Measurements from ENCODE around the gene RASSF5.
A peak's percentile ranks its signal among the peaks of the same experiment; 100 is the strongest.

RASSF5 gene

DNA sequence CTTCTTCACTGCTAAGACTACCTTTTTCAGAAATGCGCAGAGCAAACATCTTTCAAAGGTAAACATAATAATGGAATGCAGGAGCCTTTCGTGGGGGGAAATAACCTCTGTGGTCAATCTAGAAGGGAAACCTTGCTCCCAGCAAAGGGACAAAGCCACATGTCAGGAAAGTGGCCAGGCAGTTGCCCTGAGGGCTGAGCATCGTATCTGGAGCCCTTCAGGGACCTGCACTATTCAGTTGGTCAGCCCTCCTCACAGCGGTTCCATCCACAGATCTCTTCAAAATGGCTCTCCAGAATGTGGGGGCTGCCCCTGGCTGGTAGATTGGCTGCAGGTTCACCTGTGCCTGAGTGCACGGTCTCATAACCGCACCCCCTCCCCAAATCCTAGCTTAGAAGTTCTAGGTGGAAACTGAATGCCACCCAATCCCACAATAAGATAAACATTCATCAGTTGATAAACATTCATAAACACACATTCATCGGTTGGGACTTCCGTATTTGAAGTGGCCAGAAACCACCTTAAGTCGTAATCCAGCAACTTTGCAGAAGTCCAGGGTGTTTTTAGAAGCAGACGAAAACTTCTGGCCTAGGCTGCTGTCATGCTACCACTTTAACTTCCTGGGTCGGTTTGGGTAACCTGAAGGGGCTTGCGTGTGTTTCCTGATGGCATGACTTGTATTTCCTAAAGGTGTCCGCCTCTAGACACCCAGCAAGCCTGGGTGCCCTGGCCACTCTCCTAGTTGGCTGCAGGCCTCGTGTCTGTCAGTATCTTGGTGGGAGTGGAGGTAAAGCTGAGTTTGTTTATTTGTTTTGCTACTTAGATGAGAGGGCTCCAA lies 50.5 kb downstream of the RASSF5 start:
- FAIRE-seq (peak; percentile 35), DNase-seq (ENCODE audit: insufficient read length, low spot score) (no peak)
- TF ChIP-seq SPI1 (IDR thresholded peaks at IDR 0.05; ENCODE audit: low read depth, low read length) = peak; percentile 79
- no peak for TF ChIP-seq TAF1 (IDR thresholded peaks at IDR 0.05; ENCODE audit: low read depth, low read length)

DNA sequence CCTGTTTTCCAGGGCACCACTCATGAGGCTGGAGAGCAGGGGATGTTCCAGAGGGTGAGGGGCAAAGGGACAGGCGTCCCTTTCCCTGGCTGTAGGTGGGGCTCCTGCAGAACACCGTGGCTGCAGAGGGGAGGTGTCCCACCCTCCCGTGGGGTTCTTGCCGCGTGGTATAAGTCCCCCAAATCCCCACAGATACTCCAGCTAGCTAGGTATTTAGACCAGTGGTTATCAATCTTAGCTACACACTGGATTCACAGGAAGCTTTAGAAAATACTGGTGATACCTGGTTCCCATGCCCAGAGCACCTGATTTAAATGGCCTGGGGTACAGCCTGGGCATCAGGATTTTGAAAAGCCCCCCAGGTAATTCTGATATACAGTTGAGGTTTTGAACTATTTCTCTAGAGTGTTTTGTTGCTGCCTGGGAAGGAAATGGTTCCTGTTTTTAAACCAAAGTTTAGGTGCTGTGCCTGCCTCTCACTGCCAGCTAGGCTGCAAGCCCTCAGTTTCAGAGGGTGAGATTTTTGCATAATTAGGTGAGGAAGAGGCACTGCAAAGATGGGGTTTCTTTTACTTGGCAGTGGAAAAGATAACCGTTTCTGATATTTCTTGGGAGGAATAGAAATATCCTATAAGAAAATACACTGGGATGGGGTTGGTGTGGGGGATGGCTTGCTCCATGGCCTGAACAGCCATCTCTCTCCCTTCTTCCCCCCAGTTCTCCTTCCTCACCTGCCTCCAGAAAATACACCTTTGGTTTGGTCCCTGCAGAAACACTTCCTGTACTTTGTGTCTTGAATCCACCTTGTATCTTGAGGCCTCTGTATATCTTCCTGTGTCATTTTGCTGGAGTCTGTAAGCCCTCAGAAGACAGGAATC lies 51.7 kb downstream of the RASSF5 start:
- DNase-seq (ENCODE audit: insufficient read length, low spot score) (no peak), FAIRE-seq (peak; percentile 48)
- TF ChIP-seq POU2F2 (IDR thresholded peaks at IDR 0.05; ENCODE audit: low read depth, low read length) = no peak
- no peak for TF ChIP-seq TAF1 (IDR thresholded peaks at IDR 0.05; ENCODE audit: low read depth, low read length)
- no peak for TF ChIP-seq PAX5 (IDR thresholded peaks at IDR 0.05; ENCODE audit: insufficient read depth, low read length, severe bottlenecking)
- TF ChIP-seq POLR2A (IDR thresholded peaks at IDR 0.05; ENCODE audit: low read depth, low read length) = no peak

- TF ChIP-seq POLR2AphosphoS5 (IDR thresholded peaks at IDR 0.05; ENCODE audit: low read depth, low read length) (no peak), SPI1 (IDR thresholded peaks at IDR 0.05; ENCODE audit: low read depth, low read length) (no peak), TAF1 (IDR thresholded peaks at IDR 0.05; ENCODE audit: low read depth, low read length) (no peak), POU2F2 (IDR thresholded peaks at IDR 0.05; ENCODE audit: low read depth, low read length) (no peak), PAX5 (IDR thresholded peaks at IDR 0.05; ENCODE audit: insufficient read depth, low read length, severe bottlenecking) (no peak), POLR2A (IDR thresholded peaks at IDR 0.05; ENCODE audit: low read depth, low read length) (no peak)
- FAIRE-seq = no peak
- DNase-seq (ENCODE audit: insufficient read length, low spot score) = no peak
Observed at GRCh38 chr1:206559672-206559995, 52.3 kb downstream of the RASSF5 start.

DNA sequence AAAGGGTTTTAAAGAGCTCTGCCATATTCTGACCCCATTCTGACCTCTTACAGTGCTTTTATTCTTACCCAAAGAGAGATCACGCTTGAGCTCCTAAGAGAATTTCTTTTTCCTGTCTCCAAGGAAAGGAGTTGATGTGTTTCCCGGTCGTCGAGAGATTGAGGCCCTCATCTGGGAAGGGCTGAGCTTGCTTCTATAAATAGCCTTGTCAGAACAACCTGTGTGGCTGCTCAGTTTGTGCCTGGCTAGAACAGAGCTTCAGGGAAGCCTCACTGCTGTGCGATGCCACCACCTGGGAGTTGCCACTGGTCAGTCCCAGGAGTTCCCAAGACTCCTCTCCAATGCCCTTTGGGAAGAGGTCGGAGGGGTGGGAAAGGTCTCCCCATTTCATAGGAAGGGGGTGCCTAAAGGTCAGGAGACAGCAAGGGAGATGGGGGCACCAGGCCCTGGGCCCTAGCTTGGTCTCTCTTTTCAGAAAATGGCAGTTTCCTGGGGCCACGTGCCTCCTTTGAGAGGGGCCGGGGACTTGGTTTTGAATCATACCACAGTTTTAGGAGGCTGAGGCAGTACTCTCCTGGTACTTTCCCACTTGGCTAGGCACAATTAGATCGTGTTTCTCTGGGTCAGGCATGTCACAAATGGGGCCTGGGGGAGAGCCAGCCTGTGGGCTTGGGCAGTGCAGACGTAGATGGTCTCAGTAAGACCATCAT lies 52.8 kb downstream of the RASSF5 start:
- FAIRE-seq (no peak), DNase-seq (ENCODE audit: insufficient read length, low spot score) (no peak)
- TF ChIP-seq POU2F2 (IDR thresholded peaks at IDR 0.05; ENCODE audit: low read depth, low read length) (no peak), PAX5 (IDR thresholded peaks at IDR 0.05; ENCODE audit: insufficient read depth, low read length, severe bottlenecking) (no peak), TAF1 (IDR thresholded peaks at IDR 0.05; ENCODE audit: low read depth, low read length) (no peak), POLR2AphosphoS5 (IDR thresholded peaks at IDR 0.05; ENCODE audit: low read depth, low read length) (no peak), POLR2A (IDR thresholded peaks at IDR 0.05; ENCODE audit: low read depth, low read length) (no peak)

GRCh38 chr1:206563367-206564207 lies 56.3 kb downstream of the RASSF5 start:
- TF ChIP-seq POLR2AphosphoS5 (IDR thresholded peaks at IDR 0.05; ENCODE audit: low read depth, low read length) = no peak
- TF ChIP-seq PAX5 (IDR thresholded peaks at IDR 0.05; ENCODE audit: insufficient read depth, low read length, severe bottlenecking) = no peak
- TF ChIP-seq SPI1 (IDR thresholded peaks at IDR 0.05; ENCODE audit: low read depth, low read length) = no peak
- no peak for TF ChIP-seq TAF1 (IDR thresholded peaks at IDR 0.05; ENCODE audit: low read depth, low read length)
- TF ChIP-seq POU2F2 (IDR thresholded peaks at IDR 0.05; ENCODE audit: low read depth, low read length) = no peak
- no peak for TF ChIP-seq POLR2A (IDR thresholded peaks at IDR 0.05; ENCODE audit: low read depth, low read length)
- DNase-seq (ENCODE audit: insufficient read length, low spot score) = no peak
- no peak for FAIRE-seq

DNA sequence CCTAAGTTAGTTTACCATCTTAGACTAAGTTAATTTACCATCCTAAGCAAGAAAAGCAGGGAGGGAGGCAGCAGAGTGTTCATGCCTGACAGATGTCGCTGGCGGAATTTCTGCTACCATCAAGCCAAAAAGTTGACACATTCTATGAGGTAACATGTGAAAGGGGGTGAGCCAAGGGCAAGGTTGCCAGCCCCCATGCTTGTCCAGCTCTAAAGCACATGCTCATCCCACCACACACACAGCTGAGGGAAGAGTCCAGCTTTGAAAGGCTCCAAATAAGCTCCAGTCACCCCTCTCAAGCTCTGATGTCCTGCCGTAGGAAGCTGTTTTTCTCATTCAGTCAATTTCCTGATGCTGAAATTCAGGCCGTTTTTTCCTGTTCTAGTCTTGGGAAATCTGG lies 58.7 kb downstream of the RASSF5 start:
- no peak for DNase-seq (ENCODE audit: insufficient read length, low spot score)
- FAIRE-seq = no peak
- TF ChIP-seq POU2F2 (IDR thresholded peaks at IDR 0.05; ENCODE audit: low read depth, low read length) (no peak), POLR2A (IDR thresholded peaks at IDR 0.05; ENCODE audit: low read depth, low read length) (no peak), TAF1 (IDR thresholded peaks at IDR 0.05; ENCODE audit: low read depth, low read length) (no peak), PAX5 (IDR thresholded peaks at IDR 0.05; ENCODE audit: insufficient read depth, low read length, severe bottlenecking) (no peak), POLR2AphosphoS5 (IDR thresholded peaks at IDR 0.05; ENCODE audit: low read depth, low read length) (no peak), SPI1 (IDR thresholded peaks at IDR 0.05; ENCODE audit: low read depth, low read length) (no peak)

- TF ChIP-seq POLR2A (IDR thresholded peaks at IDR 0.05; ENCODE audit: low read depth, low read length) (no peak), SPI1 (IDR thresholded peaks at IDR 0.05; ENCODE audit: low read depth, low read length) (no peak), POLR2AphosphoS5 (IDR thresholded peaks at IDR 0.05; ENCODE audit: low read depth, low read length) (no peak), POU2F2 (IDR thresholded peaks at IDR 0.05; ENCODE audit: low read depth, low read length) (no peak), PAX5 (IDR thresholded peaks at IDR 0.05; ENCODE audit: insufficient read depth, low read length, severe bottlenecking) (no peak), TAF1 (IDR thresholded peaks at IDR 0.05; ENCODE audit: low read depth, low read length) (no peak)
Observed at GRCh38 chr1:206566999-206567398, 59.7 kb downstream of the RASSF5 start.

GRCh38 chr1:206568256-206568655 lies 60.9 kb downstream of the RASSF5 start:
- DNase-seq (ENCODE audit: insufficient read length, low spot score) = no peak
- no peak for FAIRE-seq
- TF ChIP-seq POLR2AphosphoS5 (IDR thresholded peaks at IDR 0.05; ENCODE audit: low read depth, low read length) = no peak
- no peak for TF ChIP-seq SPI1 (IDR thresholded peaks at IDR 0.05; ENCODE audit: low read depth, low read length)
- TF ChIP-seq POLR2A (IDR thresholded peaks at IDR 0.05; ENCODE audit: low read depth, low read length) = no peak

More at GRCh38 chr1:206566999-206567398, 59.7 kb downstream of the RASSF5 start:
- DNase-seq (ENCODE audit: insufficient read length, low spot score) (no peak), FAIRE-seq (no peak)

All from GM12891 (cell line).